Neural cell (in vitro differentiated cells): Measurements from ENCODE around the gene RNPEPL1.

ENCODE experiments used
- EZH2 ChIP-seq: fragments of 200-600, 300-800 bp; shearing (Covaris generic), sonication (generic); IDR thresholded peaks from 2 replicates; pipeline ENCODE4 v1.6.1; 2014; ENCODE audit warnings: antibody characterized with exemption, low read length, borderline replicate concordance, mild to moderate bottlenecking; ENCODE audit not compliant: insufficient read depth, poor library complexity, severe bottlenecking
- TF ChIP-seq, protein P1 (sequence below): fragments of 450-650 bp; IDR thresholded peaks from 2 replicates; pipeline ENCODE4 v1.5.1; 2014; ENCODE audit warnings: antibody characterized with exemption, mild to moderate bottlenecking, moderate library complexity; ENCODE audit not compliant: poor library complexity, severe bottlenecking

DNA sequence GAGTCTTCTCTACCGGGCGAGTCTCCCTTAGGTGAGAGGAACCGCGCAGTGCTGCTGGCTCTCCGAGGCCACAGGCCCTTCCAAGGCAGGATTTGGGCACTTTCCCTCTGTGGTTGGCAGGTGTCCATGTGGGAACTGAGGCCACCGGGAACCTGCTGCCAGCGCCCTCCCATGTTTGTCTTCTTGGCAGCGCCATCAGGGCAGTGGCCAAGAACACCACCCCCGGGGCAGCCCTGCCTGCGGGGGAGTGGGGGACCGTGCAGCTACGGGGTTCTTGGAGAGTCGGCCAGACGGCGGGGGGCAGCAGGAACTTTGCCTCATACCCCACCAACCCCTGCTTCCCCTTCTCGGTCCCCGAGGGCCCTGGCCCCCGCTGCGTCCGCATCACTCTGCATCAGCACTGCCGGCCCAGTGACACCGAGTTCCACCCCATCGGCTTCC lies 28.2 kb downstream of the RNPEPL1 start:
- TF ChIP-seq, protein P1, sequence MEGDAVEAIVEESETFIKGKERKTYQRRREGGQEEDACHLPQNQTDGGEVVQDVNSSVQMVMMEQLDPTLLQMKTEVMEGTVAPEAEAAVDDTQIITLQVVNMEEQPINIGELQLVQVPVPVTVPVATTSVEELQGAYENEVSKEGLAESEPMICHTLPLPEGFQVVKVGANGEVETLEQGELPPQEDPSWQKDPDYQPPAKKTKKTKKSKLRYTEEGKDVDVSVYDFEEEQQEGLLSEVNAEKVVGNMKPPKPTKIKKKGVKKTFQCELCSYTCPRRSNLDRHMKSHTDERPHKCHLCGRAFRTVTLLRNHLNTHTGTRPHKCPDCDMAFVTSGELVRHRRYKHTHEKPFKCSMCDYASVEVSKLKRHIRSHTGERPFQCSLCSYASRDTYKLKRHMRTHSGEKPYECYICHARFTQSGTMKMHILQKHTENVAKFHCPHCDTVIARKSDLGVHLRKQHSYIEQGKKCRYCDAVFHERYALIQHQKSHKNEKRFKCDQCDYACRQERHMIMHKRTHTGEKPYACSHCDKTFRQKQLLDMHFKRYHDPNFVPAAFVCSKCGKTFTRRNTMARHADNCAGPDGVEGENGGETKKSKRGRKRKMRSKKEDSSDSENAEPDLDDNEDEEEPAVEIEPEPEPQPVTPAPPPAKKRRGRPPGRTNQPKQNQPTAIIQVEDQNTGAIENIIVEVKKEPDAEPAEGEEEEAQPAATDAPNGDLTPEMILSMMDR = no peak
- no peak for TF ChIP-seq EZH2
